ENCODE measurements around the gene FAH. TPM values are rescaled to one million over a fixed set of nuclear protein-coding genes. Genes with fewer than 3 reads are reported as not detected.

FAH gene
- polyA plus RNA-seq, 1 donor (not counting 4 experiments of a cell fraction or from before 2014, with no cell fraction given): 29.4 TPM

DNA sequence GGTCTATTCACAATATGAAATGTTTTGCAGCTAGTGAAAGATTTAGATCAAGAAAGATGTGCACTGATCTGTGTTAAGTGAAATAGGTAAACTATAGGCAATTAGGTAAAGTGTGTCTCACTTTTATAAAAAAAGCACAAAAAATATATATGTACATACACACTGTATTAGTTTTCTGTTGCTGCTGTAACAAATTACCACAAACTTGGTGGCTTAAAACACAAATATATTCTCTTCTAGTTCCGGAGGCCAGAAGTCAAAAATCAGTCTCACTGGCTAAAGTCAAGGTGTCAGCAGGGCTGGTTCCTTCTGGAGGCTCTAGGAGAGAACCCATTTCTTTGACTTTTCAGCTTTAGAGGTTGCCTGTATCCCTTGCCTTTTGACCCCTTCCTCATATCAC is 11.1 kb downstream of the FAH start:
- dilution Hi-C loops (cut with MboI; ENCODE audit: extremely low pct_ligation_motif_present, low sequenced_read_pairs): no loop called here
- Histone ChIP-seq H3K27ac (ENCODE audit: control insufficient read depth, insufficient read depth, low read length) (no peak overlapping the region), H3K4me2 (ENCODE audit: control insufficient read depth, extremely low read depth, insufficient read depth, low read depth, low read length) (no peak overlapping the region), H3K27me3 (ENCODE audit: control insufficient read depth, extremely low read depth, insufficient read depth, low read length) (no peaks in the 10 kb centered on the region), H3K9ac (ENCODE audit: control insufficient read depth, extremely low read depth, insufficient read depth, low read length) (no peak overlapping the region), H3K9me3 (ENCODE audit: control insufficient read depth, low read depth, low read length) (no peaks in the 10 kb centered on the region), H2AFZ (ENCODE audit: control insufficient read depth, low read length) (no peak overlapping the region), H3K36me3 (ENCODE audit: control insufficient read depth in 2 of 2, extremely low read depth in 1 of 2, insufficient read depth in 2 of 2, low read length in 2 of 2) (peaks cover 6 to 25% of the 10 kb centered on the region in 2 experiments), H3K4me1 (ENCODE audit: control insufficient read depth, extremely low read depth, insufficient read depth, low read length) (peaks cover 19% of the 10 kb centered on the region), H3K79me2 (ENCODE audit: control insufficient read depth, insufficient read depth, low read length) (no peaks in the 10 kb centered on the region), H3K9me1 (ENCODE audit: control insufficient read depth, extremely low read depth, insufficient read depth, low read length) (peaks cover 2% of the 10 kb centered on the region), H4K20me1 (ENCODE audit: control insufficient read depth, extremely low read depth, insufficient read depth, low read length) (no peaks in the 10 kb centered on the region), H3K4me3 (ENCODE audit: control insufficient read depth in 2 of 3, extremely low read depth in 1 of 3, insufficient read depth in 2 of 3, low read depth in 1 of 3, low read length in 3 of 3) (no peak overlapping the region)
- FAIRE-seq (no peak), DNase-seq (ENCODE audit: low read depth, low spot score) (no peak)
- no peak for TF ChIP-seq EZH2 (IDR thresholded peaks at IDR 0.05; ENCODE audit: low read length)
- TF ChIP-seq, protein P1, sequence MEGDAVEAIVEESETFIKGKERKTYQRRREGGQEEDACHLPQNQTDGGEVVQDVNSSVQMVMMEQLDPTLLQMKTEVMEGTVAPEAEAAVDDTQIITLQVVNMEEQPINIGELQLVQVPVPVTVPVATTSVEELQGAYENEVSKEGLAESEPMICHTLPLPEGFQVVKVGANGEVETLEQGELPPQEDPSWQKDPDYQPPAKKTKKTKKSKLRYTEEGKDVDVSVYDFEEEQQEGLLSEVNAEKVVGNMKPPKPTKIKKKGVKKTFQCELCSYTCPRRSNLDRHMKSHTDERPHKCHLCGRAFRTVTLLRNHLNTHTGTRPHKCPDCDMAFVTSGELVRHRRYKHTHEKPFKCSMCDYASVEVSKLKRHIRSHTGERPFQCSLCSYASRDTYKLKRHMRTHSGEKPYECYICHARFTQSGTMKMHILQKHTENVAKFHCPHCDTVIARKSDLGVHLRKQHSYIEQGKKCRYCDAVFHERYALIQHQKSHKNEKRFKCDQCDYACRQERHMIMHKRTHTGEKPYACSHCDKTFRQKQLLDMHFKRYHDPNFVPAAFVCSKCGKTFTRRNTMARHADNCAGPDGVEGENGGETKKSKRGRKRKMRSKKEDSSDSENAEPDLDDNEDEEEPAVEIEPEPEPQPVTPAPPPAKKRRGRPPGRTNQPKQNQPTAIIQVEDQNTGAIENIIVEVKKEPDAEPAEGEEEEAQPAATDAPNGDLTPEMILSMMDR (optimal IDR thresholded peaks at IDR 0.05 in 1 of 3, IDR thresholded peaks at IDR 0.05 in 1 of 3, conservative IDR thresholded peaks at IDR 0.05 in 1 of 3; ENCODE audit: extremely low read depth in 1 of 3, insufficient read depth in 2 of 3, low read length in 3 of 3): no peak

- Histone ChIP-seq H2AFZ (ENCODE audit: control insufficient read depth, low read length) (no peak overlapping the region), H3K4me1 (ENCODE audit: control insufficient read depth, extremely low read depth, insufficient read depth, low read length) (peaks cover 9% of the 10 kb centered on the region), H3K9me1 (ENCODE audit: control insufficient read depth, extremely low read depth, insufficient read depth, low read length) (no peaks in the 10 kb centered on the region), H3K27ac (ENCODE audit: control insufficient read depth, insufficient read depth, low read length) (no peak overlapping the region), H3K9ac (ENCODE audit: control insufficient read depth, extremely low read depth, insufficient read depth, low read length) (no peak overlapping the region), H3K4me3 (ENCODE audit: control insufficient read depth in 2 of 3, extremely low read depth in 1 of 3, insufficient read depth in 2 of 3, low read depth in 1 of 3, low read length in 3 of 3) (no peak overlapping the region), H3K79me2 (ENCODE audit: control insufficient read depth, insufficient read depth, low read length) (no peaks in the 10 kb centered on the region), H3K36me3 (ENCODE audit: control insufficient read depth in 2 of 2, extremely low read depth in 1 of 2, insufficient read depth in 2 of 2, low read length in 2 of 2) (peaks cover 0 to 5% of the 10 kb centered on the region in 2 experiments), H3K4me2 (ENCODE audit: control insufficient read depth, extremely low read depth, insufficient read depth, low read depth, low read length) (no peak overlapping the region), H4K20me1 (ENCODE audit: control insufficient read depth, extremely low read depth, insufficient read depth, low read length) (no peaks in the 10 kb centered on the region), H3K9me3 (ENCODE audit: control insufficient read depth, low read depth, low read length) (no peaks in the 10 kb centered on the region), H3K27me3 (ENCODE audit: control insufficient read depth, extremely low read depth, insufficient read depth, low read length) (no peaks in the 10 kb centered on the region)
- TF ChIP-seq, protein P1 (optimal IDR thresholded peaks at IDR 0.05 in 1 of 3, IDR thresholded peaks at IDR 0.05 in 1 of 3, conservative IDR thresholded peaks at IDR 0.05 in 1 of 3; ENCODE audit: extremely low read depth in 1 of 3, insufficient read depth in 2 of 3, low read length in 3 of 3): no peak
- TF ChIP-seq EZH2 (IDR thresholded peaks at IDR 0.05; ENCODE audit: low read length): no peak
- dilution Hi-C loops (cut with MboI; ENCODE audit: extremely low pct_ligation_motif_present, low sequenced_read_pairs): no loop called here
- no peak for FAIRE-seq
- DNase-seq (ENCODE audit: low read depth, low spot score): no peak
These were observed 15.1 kb downstream of the FAH start for GRCh38 chr15:80167936-80168335.

Data from keratinocyte (primary cell).